ENCODE measurements around the gene POLA2.

- TF ChIP-seq JUND (IDR thresholded peaks at IDR 0.05; ENCODE audit: borderline replicate concordance, low read depth, low read length) (no peak), JUND (tag; IDR thresholded peaks at IDR 0.05; ENCODE audit: borderline replicate concordance, low read depth, low read length) (no peak), EZH2 (IDR thresholded peaks at IDR 0.05; ENCODE audit: borderline replicate concordance, low read depth, low read length) (no peak), SIN3A (IDR thresholded peaks at IDR 0.05; ENCODE audit: borderline replicate concordance in 2 of 2, control insufficient read depth in 1 of 2, low read depth in 2 of 2, low read length in 2 of 2) (no peak), POLR2AphosphoS5 (IDR thresholded peaks at IDR 0.05; ENCODE audit: control insufficient read depth, insufficient read depth, low read depth, low read length) (no peak), FOXA1 (IDR thresholded peaks at IDR 0.05; ENCODE audit: borderline replicate concordance) (no peak), ZNF133 (CRISPR knock-in tag; IDR thresholded peaks at IDR 0.05) (no peak), ETS1 (conservative IDR thresholded peaks at IDR 0.05; ENCODE audit: control insufficient read depth, low read depth, low read length) (no peak), NEUROD1 (IDR thresholded peaks at IDR 0.05; ENCODE audit: borderline replicate concordance, low read depth, low read length, partially characterized antibody) (no peak), GTF3C2 (IDR thresholded peaks at IDR 0.05; ENCODE audit: borderline replicate concordance, extremely low read depth, insufficient read length) (no peak), IRF2 (CRISPR knock-in tag; IDR thresholded peaks at IDR 0.05) (no peak), HNRNPL (IDR thresholded peaks at IDR 0.05; ENCODE audit: low read depth, low read length) (no peak), ZBTB49 (CRISPR knock-in tag; IDR thresholded peaks at IDR 0.05; ENCODE audit: borderline replicate concordance) (no peak), SMC3 (conservative IDR thresholded peaks at IDR 0.05; ENCODE audit: insufficient read depth, low read depth, low read length) (no peak), LARP7 (IDR thresholded peaks at IDR 0.05) (no peak)
These were observed 27.2 kb downstream of the POLA2 start for GRCh38 chr11:65288706-65289536.
